GM10266 (cell line): ENCODE data around the gene SOAT1.

Source experiments
- DNase-seq: peaks from one replicate; pipeline ENCODE4 v3.0.0; 2012; ENCODE audit errors: extremely low spot score
- CTCF ChIP-seq: IDR thresholded peaks from 2 replicates; pipeline ENCODE4 v1.5.1; 2012; ENCODE audit warnings: mild to moderate bottlenecking, low read depth; ENCODE audit not compliant: control insufficient read depth, insufficient read depth; ENCODE audit errors: missing control alignments

SOAT1 gene

GRCh38 chr1:179305450-179305849, 11.9 kb downstream of the SOAT1 start:
- no peak for TF ChIP-seq CTCF
- DNase-seq = no peak

GRCh38 chr1:179310291-179310690, 16.7 kb downstream of the SOAT1 start:
- no peak for TF ChIP-seq CTCF
- no peak for DNase-seq

DNA sequence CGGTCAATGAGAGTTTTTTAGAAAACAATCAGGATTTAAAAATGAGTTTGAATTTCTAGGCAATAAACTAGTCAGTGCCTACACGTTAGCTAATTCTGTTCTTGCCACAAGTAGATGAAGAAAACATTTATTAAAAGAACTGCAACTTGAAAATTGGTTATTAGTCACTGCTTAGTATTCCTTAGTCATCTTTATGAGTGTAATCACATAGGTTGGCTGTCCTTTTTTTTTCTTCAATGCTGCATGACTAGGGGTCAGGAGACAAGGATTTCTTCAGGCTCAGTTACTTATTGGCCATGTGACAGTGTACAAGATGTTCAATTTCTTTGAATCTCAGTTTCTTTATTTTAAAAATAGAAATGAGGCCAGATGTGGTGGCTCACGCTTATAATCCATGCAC, 17.1 kb downstream of the SOAT1 start:
- DNase-seq = no peak
- TF ChIP-seq CTCF = no peak

DNA sequence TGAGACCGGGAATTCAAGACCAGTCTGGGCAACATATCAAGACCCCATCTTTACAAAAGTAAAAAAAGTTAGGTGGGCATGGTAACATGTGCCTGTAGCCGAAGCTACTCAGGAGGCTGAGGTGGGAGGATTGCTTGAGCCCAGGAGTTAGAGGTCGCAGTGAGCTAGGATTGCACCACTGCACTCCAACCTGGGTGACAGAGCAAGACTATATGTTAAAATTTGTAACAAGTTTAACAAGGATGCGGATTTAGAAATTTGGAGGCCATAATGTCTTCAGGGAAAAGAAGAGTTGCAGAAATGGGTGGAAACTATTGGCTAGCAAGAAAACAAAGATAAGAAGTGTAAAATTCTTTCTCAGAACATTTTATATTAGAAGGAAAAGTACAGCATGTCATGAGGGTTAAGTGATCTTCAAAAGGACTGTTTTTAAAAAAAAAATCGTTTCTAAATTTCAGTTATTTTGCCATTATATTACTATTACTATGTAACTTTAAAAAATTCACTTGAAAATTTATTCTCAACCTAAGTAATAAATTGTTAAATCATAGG, 17.6 kb downstream of the SOAT1 start:
- no peak for TF ChIP-seq CTCF
- no peak for DNase-seq

DNA sequence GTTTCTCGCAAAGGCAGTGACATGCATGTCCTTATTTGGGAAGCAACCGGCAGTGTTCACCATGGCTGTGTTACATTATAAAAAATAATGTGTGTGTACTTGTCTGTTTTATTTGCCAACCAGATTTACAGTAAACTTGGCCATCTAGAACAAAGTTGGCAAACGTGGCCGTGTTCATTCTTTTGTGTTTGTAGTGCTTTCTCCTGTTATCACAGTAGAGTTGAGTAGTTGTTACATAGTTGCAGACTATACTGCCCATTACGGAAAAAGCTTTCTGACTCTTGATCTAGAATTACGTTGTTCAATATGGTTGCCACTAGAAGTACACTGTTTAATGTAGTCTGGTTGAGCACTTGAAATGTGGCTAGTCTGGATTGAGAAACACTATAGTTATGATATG, 19.4 kb downstream of the SOAT1 start:
- no peak for TF ChIP-seq CTCF
- DNase-seq = no peak

DNA sequence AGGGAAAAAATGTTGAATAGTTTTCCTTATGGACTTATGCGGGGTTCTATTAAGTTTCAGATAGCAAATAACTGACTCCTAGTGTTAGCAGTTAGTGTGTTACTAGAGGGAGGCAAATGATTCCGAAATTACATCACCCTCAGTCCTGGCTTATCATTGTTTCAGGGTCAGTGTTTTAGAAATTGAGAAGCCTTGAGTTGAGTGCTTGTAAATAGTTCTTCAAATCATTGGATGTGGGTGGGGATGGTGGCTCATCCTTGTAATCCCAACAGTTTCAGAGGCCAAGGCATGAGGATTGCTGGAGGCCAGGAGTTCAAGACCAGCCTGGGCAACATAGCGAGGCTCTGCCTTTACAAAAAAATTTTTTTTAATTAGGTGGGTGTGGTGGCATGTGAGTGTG, 21.3 kb downstream of the SOAT1 start:
- no peak for TF ChIP-seq CTCF
- DNase-seq = no peak

DNA sequence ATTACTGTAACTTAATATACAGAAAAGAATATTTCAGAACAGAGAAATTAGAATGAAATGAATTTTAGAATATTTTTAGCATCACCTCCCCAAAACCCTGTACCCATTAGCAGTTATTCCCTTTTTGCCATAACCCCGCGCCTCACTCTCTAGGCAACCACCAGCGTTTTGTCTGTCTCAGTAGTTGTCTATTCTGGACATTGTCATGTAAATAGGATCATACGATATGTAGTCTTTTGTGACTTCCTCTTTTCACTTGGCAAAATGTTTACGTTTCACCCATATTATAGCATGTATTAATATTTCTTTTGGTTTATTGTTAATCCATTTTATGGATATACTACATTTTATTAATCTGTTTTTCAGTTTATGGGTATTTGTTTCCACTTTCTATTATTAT, 24.9 kb downstream of the SOAT1 start:
- no peak for TF ChIP-seq CTCF
- no peak for DNase-seq
